ENCODE data around the gene ZNF639. TPM values are rescaled to one million over a fixed set of nuclear protein-coding genes. Genes with fewer than 3 reads are reported as not detected.
"Not testable (repeated sequence)": the region's sequence is repeated elsewhere in the genome, so short reads cannot be mapped to it uniquely, and the experiment has no call there.

Gene ZNF639
- polyA plus RNA-seq, 1 donor from 2014 or later, result 59.4 TPM

DNA sequence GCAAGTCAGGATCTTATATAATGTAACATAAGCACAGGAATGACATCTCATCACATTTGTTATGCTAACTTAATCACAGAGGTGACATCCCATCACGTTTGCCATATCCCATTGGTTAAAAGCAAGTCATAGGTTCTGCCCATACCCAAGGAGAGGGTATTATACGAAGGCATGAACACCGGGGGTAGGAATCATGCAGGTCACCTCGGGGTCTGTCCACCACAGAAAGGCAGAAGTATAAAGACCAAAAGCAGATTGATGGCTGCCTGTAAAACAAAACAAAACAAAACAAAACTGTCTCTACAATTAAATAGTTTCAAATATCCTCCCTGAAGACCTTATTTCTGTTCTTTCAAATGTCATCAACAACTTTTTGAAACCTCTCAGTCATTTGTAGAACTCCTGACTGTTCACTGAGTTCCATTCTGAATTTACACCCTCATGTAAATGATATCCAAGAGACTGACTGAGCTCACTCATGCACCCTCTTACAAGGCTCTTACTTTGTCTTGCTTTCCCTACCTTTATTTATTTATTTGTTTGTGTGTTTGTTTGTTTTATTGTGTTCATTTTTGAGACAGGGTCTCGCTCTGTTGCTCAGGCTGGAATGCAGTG is 22.7 kb upstream of the ZNF639 start:
- no peaks in the 10 kb centered on the region for H3K27me3 Mint-ChIP-seq
- no peak overlapping the region for H3K4me3 Mint-ChIP-seq
- peaks cover 5% of the 10 kb centered on the region for H3K36me3 Mint-ChIP-seq
- H3K4me1 Mint-ChIP-seq, result peaks cover 0 to 3% (median 0%) of the 10 kb centered on the region in 3 donors
- H3K27ac Mint-ChIP-seq, result no peak overlapping the region
- peaks cover 0 to 5% (median 0%) of the 10 kb centered on the region in 3 donors for H3K9me3 Mint-ChIP-seq

DNA sequence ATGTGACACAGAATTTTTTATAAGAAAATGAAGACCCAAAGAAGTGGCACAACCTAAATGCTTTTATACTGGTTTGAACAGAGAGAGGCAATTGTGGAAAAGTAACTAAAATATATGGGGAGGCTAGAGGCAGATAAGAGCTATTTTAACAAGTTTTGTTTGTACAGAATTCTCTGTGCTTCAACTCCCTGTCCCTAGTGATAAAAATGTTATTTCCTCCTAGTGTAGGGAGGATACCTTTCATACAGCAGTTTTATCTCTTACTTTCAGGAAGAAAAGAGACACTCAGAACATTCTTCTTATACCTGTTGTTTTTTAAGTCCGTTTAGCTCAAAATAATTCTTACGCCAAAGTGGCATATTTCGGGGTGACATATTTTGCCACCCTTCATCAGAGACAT is 21.2 kb upstream of the ZNF639 start:
- Mint-ChIP-seq H3K4me3 (no peak overlapping the region), H3K4me1 (peaks cover 0 to 3% (median 0%) of the 10 kb centered on the region in 3 donors), H3K27me3 (no peaks in the 10 kb centered on the region), H3K27ac (no peak overlapping the region), H3K9me3 (peaks cover 0 to 5% (median 0%) of the 10 kb centered on the region in 3 donors), H3K36me3 (peaks cover 5% of the 10 kb centered on the region)

DNA sequence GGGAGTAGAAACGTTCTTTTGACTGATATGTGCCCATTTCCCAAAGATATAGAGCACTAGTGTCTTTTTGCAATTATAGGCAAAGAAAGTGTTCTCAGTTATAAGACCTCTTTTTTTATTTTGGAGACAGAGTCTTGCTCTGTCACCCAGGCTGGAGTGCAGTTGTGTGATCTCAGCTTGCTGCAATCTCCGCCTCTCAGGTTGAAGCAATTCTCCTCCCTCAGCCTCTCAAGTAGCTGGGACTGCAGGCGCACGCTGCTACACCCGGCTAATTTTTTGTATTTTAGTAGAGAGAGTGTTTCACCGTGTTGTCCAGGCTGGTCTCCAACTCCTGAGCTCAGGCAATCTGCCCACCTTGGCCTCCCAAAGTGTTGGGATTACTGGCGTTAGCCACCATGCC is 20.7 kb upstream of the ZNF639 start:
- Mint-ChIP-seq H3K27ac (no peak overlapping the region), H3K36me3 (peaks cover 3% of the 10 kb centered on the region), H3K9me3 (peaks cover 0 to 5% (median 0%) of the 10 kb centered on the region in 3 donors), H3K27me3 (no peaks in the 10 kb centered on the region), H3K4me1 (peaks cover 0 to 3% (median 0%) of the 10 kb centered on the region in 3 donors), H3K4me3 (no peak overlapping the region)

DNA sequence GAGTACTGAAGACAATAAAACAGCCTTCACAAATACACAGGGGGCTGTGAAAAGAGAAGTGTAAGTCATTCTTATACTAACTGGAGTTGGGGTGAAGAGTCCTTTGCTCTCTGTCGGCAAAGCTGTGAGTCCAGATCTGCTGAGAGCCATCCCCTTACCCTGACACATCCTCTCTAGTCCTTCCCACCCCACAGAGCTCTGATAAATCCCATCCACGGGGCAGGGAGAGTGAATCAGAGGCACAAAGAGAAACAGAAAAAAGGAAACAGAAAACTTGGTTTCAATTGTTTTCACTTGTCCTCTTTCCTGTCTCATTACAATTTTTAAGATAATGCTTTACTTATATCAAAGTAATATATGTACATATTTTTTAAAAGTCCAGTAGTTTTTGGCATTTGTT is 18.2 kb upstream of the ZNF639 start:
- Mint-ChIP-seq H3K9me3 (no peaks in the 10 kb centered on the region), H3K4me3 (no peak overlapping the region), H3K27ac (peak overlapping the region in 1 of 3 donors; percentile 76), H3K27me3 (no peaks in the 10 kb centered on the region), H3K36me3 (peaks cover 3% of the 10 kb centered on the region), H3K4me1 (peaks cover 0 to 3% (median 0%) of the 10 kb centered on the region in 3 donors)

DNA sequence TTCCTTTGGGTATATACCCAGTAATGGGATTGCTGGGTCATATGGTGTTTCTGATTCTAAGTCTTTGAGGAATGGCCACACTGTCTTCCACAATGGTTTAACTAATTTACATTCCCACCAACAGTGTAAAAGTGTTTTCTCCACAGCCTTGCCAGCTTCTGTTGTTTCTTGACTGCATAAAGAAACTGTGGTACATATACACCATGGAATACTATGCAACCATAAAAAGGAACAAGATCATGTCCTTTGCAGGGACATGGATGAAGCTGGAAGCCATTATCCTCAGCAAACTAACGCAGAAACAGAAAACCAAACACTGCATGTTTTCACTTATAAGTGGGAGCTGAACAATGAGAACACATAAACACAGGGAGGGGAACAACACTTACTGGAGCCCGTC is 15.5 kb upstream of the ZNF639 start:
- not testable (repeated sequence) for H3K36me3 Mint-ChIP-seq, H3K4me3 Mint-ChIP-seq, H3K27ac Mint-ChIP-seq, H3K9me3 Mint-ChIP-seq, H3K4me1 Mint-ChIP-seq, H3K27me3 Mint-ChIP-seq

DNA sequence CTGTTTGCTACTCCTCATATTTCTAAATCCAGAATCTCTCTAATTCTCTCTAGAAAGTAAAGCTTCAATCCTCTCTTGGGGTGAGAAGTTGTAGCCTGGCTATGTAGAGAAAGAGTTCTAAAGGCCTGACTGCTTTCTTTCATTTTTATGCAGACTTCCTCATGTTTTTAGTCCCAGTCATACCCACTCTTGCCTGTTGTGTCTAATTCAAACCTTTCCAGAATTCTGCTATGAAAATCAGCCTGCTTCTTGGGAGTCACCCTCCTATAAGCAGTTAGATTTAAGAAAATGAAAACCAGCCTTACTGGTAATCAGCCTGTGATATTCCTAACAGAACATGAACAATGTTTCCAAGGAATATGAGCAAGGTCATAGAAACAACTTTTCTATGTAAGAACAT is 14.8 kb upstream of the ZNF639 start:
- Mint-ChIP-seq H3K4me1 (peaks cover 0 to 1% (median 0%) of the 10 kb centered on the region in 3 donors), H3K27me3 (no peaks in the 10 kb centered on the region), H3K4me3 (no peak overlapping the region), H3K36me3 (peaks cover 3% of the 10 kb centered on the region), H3K9me3 (no peaks in the 10 kb centered on the region), H3K27ac (no peak overlapping the region)

DNA sequence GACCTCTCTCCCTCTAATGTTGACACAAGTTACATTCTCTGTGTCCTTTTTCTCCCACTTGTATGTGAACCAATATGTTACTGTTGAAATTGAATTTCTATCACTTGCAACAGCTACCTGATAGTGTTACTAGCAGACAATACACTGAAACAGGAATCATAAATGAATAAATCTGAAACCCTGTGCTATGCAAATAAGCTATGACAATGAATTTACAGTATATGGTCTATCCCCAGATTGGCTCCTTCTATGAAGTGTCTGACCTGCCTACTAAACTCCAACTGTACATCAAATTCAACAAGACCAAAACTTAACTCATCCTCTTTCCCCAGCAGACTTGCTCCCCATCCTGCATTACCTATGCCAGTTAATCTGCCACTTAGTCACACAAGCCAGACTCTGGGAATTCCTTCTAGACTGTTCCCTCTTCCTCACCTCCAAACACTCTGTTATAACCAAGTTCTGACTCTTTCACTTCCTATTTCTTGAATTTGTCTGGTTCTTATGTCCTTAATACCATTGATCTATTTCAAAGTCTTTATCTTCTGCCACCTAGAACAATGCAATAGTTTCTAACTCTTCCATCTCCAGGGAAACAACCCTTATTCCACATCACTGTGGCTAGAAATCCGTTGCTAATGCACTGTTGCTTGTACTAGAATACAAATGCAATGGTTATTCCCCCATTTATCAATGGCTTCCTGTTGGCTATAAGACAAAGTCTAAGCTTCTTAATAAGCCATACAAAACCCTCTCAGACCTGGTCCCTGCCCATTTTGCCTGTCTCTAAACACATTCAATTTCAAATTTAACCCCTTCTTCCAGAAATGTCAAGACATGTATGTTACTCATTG is 13.4 kb upstream of the ZNF639 start:
- no peak overlapping the region for H3K27ac Mint-ChIP-seq
- no peaks in the 10 kb centered on the region for H3K9me3 Mint-ChIP-seq
- H3K4me1 Mint-ChIP-seq, result no peaks in the 10 kb centered on the region
- H3K4me3 Mint-ChIP-seq, result no peak overlapping the region
- no peaks in the 10 kb centered on the region for H3K27me3 Mint-ChIP-seq
- H3K36me3 Mint-ChIP-seq, result no peaks in the 10 kb centered on the region

DNA sequence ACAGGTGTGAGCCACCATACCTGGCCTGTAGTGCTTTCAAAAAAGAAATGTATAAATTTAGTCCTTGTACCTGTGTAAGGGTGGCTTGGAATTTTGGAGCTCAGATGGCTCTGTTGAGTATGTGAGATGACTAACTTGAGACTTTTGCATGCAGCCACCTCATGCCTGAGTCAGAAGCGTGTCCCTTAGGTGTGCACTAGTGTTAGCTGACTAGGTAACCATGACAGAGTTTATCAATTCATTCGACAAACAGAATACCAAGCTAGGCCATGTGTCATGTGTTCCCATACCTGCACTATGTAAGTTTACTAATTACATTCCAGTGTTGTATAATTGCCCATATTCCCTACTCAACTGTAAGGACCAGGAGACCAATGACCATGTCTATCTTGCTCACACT is 4.0 kb upstream of the ZNF639 start:
- no peaks in the 10 kb centered on the region for H3K9me3 Mint-ChIP-seq
- H3K4me1 Mint-ChIP-seq, result peaks cover 14 to 27% (median 22%) of the 10 kb centered on the region in 3 donors
- H3K36me3 Mint-ChIP-seq, result peaks cover 1% of the 10 kb centered on the region
- H3K27me3 Mint-ChIP-seq, result no peaks in the 10 kb centered on the region
- H3K27ac Mint-ChIP-seq, result peak overlapping the region in 2 of 3 donors; percentile 0 to 36
- H3K4me3 Mint-ChIP-seq, result peak overlapping the region in 1 of 4 donors; percentile 12

DNA sequence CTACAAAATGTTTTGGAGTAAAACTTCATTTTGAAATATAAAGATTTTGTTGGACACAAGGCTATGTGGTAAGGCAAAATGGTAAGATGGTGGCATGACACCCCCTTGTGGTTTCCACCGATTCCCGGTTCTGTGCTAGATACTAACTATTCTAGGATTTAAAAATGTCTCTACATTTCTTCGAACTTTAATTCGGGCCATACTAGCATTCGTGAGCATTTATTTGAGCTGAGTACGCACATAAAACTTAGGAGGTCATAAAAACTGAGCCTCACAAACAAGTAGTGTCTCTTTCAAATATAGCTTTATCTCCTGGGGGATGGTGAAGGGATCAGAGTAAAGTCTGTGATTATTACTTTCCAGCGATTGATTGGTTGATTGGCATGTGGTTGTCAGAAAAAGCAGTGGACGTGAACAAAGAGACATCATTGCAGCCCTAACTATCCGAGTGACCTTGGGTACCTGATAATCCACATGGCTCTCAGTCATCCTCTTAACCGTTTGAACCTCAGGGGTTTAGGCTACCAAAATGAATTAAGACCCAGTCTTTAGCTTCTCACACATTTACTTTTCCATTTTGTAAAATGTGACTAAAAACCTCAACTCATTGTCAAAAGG is 1.1 kb upstream of the ZNF639 start:
- Mint-ChIP-seq H3K27ac (peak overlapping the region; percentile 25 to 93 (median 92)), H3K27me3 (no peaks in the 10 kb centered on the region), H3K4me3 (peak overlapping the region; percentile 86 to 95 (median 93)), H3K36me3 (peaks cover 1% of the 10 kb centered on the region), H3K9me3 (no peaks in the 10 kb centered on the region), H3K4me1 (peaks cover 26 to 35% (median 31%) of the 10 kb centered on the region in 3 donors)

DNA sequence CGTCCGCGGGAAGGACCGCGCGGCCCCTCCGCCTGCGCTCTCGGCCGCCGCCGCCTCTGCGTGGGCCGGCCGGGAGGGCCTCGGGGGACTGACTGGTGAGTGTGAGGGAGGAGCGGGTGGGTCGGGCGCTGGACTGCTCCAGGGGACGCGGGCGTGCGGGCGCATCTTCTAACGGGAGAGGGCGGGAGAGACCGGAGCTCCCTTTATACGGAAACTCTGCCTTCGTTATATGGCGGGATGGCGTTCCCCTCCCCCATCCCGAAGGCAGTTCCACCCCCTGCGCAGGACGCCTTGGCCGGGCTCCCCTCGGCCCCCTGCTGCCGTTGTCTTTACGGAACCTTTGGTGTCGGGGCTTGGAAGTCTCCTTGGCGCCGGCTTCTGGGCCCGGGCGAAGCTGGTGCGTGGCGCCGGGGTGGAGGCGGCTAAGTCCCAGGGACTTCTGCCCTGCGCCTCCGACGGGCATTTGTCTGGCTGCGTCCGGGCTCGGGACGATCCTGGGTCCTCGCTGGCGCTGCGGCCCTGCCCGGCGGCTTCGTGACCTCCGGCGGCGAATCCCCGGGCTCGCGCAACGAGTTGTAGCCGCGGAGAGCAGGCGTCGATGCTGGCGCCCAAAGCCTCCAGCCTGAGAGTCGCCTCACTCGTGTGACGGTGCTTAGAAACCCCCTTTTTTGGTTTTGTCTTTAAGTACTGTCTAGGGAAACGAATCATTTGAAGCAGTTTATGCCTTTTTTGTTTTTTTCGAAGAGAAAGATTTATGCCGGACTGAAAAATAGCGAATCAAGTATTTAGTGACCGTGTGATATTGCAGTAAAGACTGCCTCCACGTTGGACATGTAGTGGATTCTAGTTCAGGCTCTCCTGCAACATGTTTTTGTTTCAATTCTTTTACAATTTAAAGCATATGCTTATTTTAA is 623 bp downstream of the ZNF639 start:
- H3K36me3 Mint-ChIP-seq, result peaks cover 1% of the 10 kb centered on the region
- H3K9me3 Mint-ChIP-seq, result no peaks in the 10 kb centered on the region
- H3K4me1 Mint-ChIP-seq, result peaks cover 26 to 35% (median 31%) of the 10 kb centered on the region in 3 donors
- no peaks in the 10 kb centered on the region for H3K27me3 Mint-ChIP-seq
- peak overlapping the region; percentile 84 to 96 (median 94) for H3K4me3 Mint-ChIP-seq
- peak overlapping the region; percentile 90 to 95 (median 95) for H3K27ac Mint-ChIP-seq

DNA sequence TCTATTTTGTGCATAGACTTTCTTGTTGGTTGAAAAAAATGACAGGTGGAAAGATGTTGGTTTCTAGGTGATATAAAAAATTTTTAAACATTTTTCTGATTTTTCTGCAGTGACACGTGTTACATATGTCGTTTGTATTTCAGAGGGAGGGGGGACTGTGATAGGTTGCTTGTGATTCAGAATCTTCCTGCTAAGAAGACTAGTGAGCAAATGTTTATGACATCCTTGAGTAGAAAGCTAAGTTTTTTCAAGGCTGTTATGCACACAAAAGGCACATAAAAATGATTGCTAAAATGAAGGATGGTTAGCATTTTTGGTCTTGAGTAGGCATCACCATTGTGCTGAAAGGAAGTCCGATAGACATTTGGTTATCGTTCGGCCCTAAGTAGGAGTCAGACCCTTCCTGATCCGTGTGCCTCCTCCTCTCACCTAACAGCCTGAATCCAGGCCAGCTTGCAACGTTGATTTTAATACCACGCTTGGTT is 1.5 kb downstream of the ZNF639 start:
- Mint-ChIP-seq H3K27ac (peak overlapping the region; percentile 90 to 95 (median 95)), H3K4me1 (peaks cover 24 to 35% (median 31%) of the 10 kb centered on the region in 3 donors), H3K9me3 (no peaks in the 10 kb centered on the region), H3K27me3 (no peaks in the 10 kb centered on the region), H3K36me3 (no peaks in the 10 kb centered on the region), H3K4me3 (peak overlapping the region; percentile 84 to 96 (median 94))

DNA sequence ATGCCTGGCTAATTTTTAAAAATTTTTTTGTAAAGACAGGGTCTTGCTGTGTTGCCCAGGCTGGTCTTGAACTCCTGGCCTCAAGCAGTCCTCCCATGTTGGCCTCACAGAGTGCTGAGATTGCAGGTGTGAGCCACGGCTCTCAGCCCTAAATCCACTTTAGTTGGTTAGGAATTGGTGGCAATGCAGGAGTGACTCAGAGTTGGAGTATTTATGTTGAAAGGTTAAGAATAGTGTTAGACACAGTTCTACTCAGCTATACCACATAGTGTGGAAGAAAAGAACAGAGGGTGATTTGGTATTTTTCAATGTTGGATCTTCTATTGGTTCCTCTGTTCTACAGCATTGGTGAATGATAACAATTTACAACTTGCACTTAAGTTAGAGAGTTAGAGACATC is 7.6 kb downstream of the ZNF639 start:
- Mint-ChIP-seq H3K4me3 (peak overlapping the region in 1 of 4 donors; percentile 60), H3K27ac (peak overlapping the region in 1 of 3 donors; percentile 31), H3K36me3 (no peaks in the 10 kb centered on the region), H3K27me3 (no peaks in the 10 kb centered on the region), H3K9me3 (no peaks in the 10 kb centered on the region), H3K4me1 (peaks cover 0 to 1% (median 0%) of the 10 kb centered on the region in 3 donors)

DNA sequence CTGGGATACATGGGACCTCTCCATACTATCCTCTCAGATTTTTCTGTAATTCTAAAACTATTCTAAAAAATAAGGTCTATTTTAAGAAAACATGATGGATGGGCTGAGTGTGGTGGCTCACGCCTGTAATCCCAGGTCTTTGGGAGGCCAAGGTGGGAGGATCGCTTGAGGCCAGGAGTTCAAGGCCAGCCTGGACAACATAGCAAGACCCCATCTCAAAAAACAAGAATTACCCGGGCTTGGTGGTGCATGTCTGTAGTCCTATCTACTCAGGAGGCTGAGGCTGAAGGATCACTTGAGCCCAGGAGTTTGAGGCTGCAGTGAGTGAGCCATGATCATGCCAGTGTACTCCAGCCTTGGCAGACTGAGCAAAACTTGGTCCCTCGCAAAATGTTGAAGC is 9.4 kb downstream of the ZNF639 start:
- no peaks in the 10 kb centered on the region for H3K27me3 Mint-ChIP-seq
- H3K4me3 Mint-ChIP-seq, result no peak overlapping the region
- H3K9me3 Mint-ChIP-seq, result no peaks in the 10 kb centered on the region
- peak overlapping the region in 1 of 3 donors; percentile 23 for H3K27ac Mint-ChIP-seq
- H3K36me3 Mint-ChIP-seq, result no peaks in the 10 kb centered on the region
- H3K4me1 Mint-ChIP-seq, result no peaks in the 10 kb centered on the region

DNA sequence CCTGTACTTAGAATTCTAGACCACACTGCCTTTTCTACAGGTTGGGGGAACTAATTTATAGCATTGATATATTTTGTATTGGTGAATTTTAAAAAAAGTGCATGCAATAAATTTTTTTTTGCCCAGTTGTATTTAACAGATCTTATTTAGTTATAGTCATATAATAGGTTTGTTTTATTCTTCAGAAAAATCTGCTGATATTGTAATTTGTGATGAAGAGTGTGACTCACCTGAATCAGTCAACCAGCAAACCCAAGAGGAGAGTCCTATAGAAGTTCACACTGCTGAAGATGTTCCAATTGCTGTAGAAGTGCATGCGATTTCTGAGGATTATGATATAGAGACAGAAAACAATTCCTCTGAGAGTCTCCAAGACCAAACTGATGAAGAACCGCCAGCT is 10.3 kb downstream of the ZNF639 start:
- H3K27me3 Mint-ChIP-seq, result no peaks in the 10 kb centered on the region
- no peaks in the 10 kb centered on the region for H3K9me3 Mint-ChIP-seq
- no peak overlapping the region for H3K4me3 Mint-ChIP-seq
- H3K4me1 Mint-ChIP-seq, result no peaks in the 10 kb centered on the region
- H3K36me3 Mint-ChIP-seq, result no peaks in the 10 kb centered on the region
- no peak overlapping the region for H3K27ac Mint-ChIP-seq

Data from IgD-negative memory B cell (primary cell).